NB4 (cell line): Measurements from ENCODE around the gene PSMC1.
A peak's percentile ranks its signal among the peaks of the same experiment; 100 is the strongest.
"Not testable (repeated sequence)": the region's sequence is repeated elsewhere in the genome, so short reads cannot be mapped to it uniquely, and the experiment has no call there.

ENCODE experiments used
- DNase-seq: peaks from one replicate; pipeline ENCODE4 v3.0.0; 2010; ENCODE audit warnings: low read depth
- H3K4me3 ChIP-seq: one replicate; pipeline ENCODE4 v1.5.1; 2011; ENCODE audit warnings: mild to moderate bottlenecking, low read depth, low read length, moderate library complexity
- CTCF ChIP-seq: IDR thresholded peaks from one replicate; pipeline ENCODE4 v1.5.1; 2012; ENCODE audit warnings: low read depth, low read length
- MAX ChIP-seq: IDR thresholded peaks from 2 replicates; pipeline ENCODE4 v1.6.1; 2011; ENCODE audit warnings: low read depth, low read length
- MYC ChIP-seq: IDR thresholded peaks from 2 replicates; pipeline ENCODE4 v1.6.1; 2011; ENCODE audit warnings: low read depth, low read length
- POLR2A ChIP-seq: IDR thresholded peaks from 2 replicates; pipeline ENCODE4 v1.6.1; 2011; ENCODE audit warnings: mild to moderate bottlenecking; ENCODE audit not compliant: insufficient read length; ENCODE audit errors: extremely low read depth

The PSMC1 gene

GRCh38 chr14:90256354-90257131, at the start of gene PSMC1:
TSS of gene PSMC1 (plus strand) at chr14:90256553. CDS start at chr14:90256598, 45 bp downstream.
- H3K4me3 ChIP-seq: peak within 1 kb of the TSS; percentile 98
- TF ChIP-seq CTCF (no peak), MYC (0 out of 2 replicates have a peak, but pooled peaks have one; percentile 15), POLR2A (peak; percentile 67), MAX (no peak)
- DNase-seq: peak; percentile 94

GRCh38 chr14:90213099-90213748, 43.1 kb upstream of the PSMC1 start:
- TF ChIP-seq POLR2A (no peak), CTCF (no peak), MAX (no peak), MYC (no peak)
- no peak overlapping the region for H3K4me3 ChIP-seq

GRCh38 chr14:90228478-90228877, 27.9 kb upstream of the PSMC1 start:
- TF ChIP-seq CTCF: no peak
- no peak for TF ChIP-seq MAX
- no peak for TF ChIP-seq POLR2A
- no peak for TF ChIP-seq MYC
- DNase-seq: no peak
- no peak overlapping the region for H3K4me3 ChIP-seq

More at GRCh38 chr14:90213099-90213748, 43.1 kb upstream of the PSMC1 start:
- no peak for DNase-seq

GRCh38 chr14:90229942-90230341, 26.4 kb upstream of the PSMC1 start:
- H3K4me3 ChIP-seq, DNase-seq: not testable (repeated sequence)

GRCh38 chr14:90235179-90235976, 21.0 kb upstream of the PSMC1 start:
- TF ChIP-seq MAX (peak; percentile 98), MYC (peak; percentile 95), CTCF (peak; percentile 65), POLR2A (no peak)
- peak; percentile 85 for DNase-seq
- no peak overlapping the region for H3K4me3 ChIP-seq

GRCh38 chr14:90239139-90239538, 17.2 kb upstream of the PSMC1 start:
- TF ChIP-seq CTCF (no peak), POLR2A (no peak), MAX (no peak), MYC (no peak)
- no peak for DNase-seq
- no peak overlapping the region for H3K4me3 ChIP-seq
